Stimulated activated CD4-positive, alpha-beta T cell treated with anti-CD3 and anti-CD28 coated beads, Interleukin-15, amount 100 ng/mL, for 1 hour (primary cell): ENCODE results near the gene CD93.

Source experiments
- DNase-seq, 2 donors: peaks; one replicate each; pipeline ENCODE4 v3.0.0-alpha.2; 2020; ENCODE audit warnings: low read depth in 1 of 2, low spot score in 1 of 2

CD93 gene

DNA sequence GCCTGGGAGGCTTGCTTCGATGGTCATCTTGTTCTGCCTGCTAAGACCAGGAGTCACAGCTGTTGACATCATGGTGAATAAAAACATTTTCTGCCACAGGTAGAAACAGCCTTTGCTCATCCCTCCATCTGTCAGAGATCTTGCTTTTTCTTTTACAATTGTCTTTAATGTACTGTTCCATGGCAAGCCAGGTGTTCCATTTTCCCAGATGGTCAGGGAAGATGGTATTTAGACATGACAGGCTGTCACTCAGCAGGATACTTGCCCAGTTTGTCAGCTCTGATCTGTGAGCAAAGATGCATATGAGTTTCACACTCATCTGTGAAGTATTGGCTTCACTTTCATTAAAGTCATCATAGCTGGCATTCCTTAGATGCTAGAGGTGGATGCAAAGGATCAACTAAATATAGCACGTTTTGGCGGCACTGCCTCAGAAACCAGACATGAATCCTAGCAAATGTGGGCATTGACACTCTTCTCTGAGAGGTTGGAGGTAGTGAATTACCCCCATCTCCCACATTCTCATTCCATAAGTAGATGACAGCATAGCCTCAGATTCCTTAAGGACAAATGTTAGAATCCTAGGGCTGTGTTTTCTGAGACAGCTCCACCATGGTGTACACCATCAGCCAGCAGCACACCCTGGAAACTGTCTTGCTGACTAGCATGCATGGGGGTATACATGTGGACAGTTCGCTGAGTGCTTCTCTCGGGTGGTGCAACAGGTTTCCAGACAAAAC is 46.8 kb downstream of the CD93 start:
- no peak for DNase-seq

DNA sequence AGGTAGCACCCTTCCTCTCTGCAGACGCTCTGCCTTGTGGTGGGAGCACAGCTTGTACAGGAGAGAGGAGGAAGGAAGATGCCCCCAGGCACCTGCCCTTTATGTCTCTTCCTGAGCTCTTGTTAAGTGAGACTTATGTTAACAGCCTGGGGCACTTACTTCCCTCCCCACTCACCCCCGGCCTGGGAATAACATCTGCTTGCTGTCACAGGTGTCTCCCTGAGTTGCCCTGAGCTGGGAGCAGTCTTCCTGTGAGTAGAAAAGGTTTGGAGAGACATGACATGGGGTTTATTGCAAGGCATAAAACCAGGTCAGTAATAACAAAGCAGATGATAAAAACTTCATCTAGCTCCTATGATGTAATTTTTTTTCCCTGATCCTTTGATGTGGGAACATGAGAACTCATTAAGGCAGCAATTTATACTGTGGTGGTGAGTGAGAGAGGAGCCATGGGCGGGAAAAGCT is 49.1 kb downstream of the CD93 start:
- no peak for DNase-seq

DNA sequence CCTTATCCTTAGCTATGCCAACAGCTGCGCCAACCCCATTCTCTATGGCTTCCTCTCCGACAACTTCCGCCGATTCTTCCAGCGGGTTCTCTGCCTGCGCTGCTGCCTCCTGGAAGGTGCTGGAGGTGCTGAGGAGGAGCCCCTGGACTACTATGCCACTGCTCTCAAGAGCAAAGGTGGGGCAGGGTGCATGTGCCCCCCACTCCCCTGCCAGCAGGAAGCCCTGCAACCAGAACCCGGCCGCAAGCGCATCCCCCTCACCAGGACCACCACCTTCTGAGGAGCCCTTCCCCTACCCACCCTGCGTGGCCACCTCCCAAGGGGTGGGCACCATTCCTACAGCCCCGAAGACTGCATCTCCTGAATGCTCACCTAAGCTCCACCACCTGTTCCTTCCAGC is 49.8 kb downstream of the CD93 start:
- DNase-seq: no peak

DNA sequence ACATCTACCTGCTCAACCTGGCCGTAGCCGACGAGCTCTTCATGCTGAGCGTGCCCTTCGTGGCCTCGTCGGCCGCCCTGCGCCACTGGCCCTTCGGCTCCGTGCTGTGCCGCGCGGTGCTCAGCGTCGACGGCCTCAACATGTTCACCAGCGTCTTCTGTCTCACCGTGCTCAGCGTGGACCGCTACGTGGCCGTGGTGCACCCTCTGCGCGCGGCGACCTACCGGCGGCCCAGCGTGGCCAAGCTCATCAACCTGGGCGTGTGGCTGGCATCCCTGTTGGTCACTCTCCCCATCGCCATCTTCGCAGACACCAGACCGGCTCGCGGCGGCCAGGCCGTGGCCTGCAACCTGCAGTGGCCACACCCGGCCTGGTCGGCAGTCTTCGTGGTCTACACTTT is 50.4 kb downstream of the CD93 start:
- DNase-seq: no peak

DNA sequence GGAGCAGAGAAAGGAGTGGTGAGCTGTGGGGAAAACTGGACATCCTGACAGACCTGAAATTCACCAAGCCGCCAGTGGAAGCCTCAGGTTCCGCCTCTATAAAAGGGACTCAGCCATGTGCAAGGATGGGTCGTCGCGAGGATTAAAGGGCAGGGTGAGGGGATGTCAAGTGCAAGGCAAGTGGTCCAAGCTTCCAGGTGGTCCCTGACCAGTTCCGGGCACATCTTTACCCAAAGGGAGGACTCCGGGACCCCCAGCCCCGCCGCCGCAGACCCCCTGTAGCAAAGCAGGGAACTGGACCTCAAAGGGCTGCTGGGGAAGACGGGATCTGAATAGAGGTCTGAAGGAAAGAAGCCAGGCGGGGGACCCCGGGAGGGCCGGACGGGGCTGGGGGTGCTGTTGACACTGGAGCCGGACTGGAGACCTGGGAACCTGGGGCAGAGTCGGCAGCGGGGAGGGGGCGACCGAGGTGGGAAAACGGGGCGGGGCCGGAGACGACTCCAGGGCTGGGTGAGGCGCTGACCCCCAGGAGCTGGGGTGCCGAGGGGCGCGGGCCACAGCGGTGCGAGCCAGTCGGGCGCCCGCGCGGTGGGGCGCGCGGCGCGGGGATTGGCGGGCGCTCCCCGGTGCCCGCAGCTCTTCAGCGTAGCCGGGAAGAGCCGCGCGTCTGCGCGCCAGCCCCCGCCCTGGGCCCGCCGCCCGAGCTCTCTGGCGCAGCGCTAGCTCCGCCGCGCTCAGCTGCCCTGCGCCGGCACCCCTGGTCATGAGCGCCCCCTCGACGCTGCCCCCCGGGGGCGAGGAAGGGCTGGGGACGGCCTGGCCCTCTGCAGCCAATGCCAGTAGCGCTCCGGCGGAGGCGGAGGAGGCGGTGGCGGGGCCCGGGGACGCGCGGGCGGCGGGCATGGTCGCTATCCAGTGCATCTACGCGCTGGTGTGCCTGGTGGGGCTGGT is 51.1 kb downstream of the CD93 start, which contains the start of gene SSTR4:
TSS of gene SSTR4 (plus strand) at position 592 of the 951 bp plus-strand sequence. CDS start at position 764, 172 bp downstream.
- no peak for DNase-seq

DNA sequence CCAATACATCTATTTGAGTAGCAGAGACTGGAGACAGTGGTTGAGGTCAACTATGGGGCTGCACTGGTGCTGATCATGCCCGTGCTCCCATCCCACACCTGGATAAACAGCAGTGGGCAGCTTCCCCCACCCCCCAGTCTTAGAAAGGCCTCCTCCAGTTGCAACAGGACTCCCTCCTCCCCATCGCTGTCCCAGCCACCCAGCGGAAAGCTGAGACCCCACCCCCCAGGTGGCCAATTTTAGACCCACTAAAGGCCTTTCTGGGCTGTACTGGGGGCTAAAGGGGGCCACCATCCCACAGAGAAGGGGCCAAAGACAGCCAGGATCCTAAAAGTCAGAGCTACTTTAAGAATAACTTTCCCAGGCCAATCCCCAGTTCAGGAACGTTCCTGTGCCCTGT is 52.2 kb downstream of the CD93 start:
- no peak for DNase-seq

DNA sequence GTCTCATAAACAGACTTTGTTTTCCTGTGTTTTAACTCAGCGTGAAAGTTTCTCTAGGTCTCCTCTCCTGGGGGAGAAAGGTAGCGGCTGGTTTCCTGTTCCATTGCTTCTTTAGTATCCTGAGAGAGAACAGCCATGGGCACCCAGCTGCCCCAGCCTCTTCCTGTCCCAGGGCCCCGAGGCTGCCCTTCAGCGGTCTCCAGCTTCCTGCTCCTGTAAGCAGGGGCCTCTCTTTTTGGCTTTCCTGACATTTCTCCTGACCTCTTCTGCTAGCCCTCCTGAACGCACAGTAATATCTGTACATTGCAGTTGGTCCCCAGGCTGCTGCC is 53.4 kb downstream of the CD93 start:
- no peak for DNase-seq

DNA sequence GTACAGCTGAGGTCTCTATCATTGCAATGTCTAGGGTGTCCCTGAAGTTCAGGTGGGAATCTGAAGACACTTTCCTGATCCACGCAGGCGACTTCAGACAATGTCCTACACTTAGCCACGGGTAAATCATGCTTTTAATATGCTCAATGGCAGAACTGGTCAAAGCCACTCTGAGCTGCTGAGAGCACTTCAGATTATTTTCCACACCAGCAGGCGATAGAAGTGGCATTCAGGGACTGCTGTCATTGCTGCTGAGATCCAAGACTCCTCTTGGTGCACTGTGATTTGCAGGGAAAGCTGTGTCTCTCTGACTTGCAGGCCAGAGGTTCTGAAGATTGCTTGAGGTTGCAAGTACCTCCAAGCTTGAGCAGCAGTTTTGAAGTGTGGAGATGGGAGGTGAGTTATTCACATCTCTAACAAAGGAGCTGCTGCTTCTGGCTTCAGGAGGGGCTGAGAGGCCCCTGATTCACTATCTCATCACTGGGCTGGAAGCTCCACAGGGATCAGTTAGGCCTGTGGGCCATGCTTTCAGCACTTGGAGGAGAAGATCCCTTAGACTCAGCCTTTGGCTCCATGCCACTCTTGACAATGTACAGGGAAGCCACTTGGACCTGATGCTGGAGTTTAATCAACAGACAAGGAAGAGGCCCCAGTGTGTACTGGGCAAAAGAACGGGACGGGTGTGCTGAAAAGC is 53.9 kb downstream of the CD93 start:
- no peak for DNase-seq

DNA sequence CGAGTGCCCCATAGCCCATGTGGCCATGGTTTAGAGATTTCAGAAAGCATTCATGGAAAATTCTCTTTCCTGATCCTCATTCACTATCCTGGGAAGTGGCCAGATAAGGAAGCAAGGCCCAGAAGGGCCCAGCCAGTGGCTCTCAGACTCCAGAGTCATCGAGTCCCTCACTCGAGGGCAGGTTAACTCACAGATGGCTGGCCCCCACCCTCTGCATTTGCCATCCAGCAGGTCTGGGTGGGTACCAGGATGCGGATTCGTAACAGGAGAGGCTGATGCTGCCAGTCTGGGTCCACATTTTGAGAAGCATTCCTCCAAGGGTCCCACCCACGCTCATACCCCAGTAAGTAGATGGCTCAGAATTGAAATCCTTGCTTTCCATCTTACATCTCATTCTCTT is 54.8 kb downstream of the CD93 start:
- no peak for DNase-seq
